Caco-2 (cell line): ENCODE measurements around the gene OXNAD1. TPM values are rescaled to one million over a fixed set of nuclear protein-coding genes. Genes with fewer than 3 reads are reported as not detected.

ENCODE experiments used
- BruUV-seq: library from RNA; stranded (reverse); fragments of 400-500 nt; replicated peaks from 2 replicates; lab custom pipeline; 2021; lab: Mats Ljungman, UMichigan
- CTCF ChIA-PET: fragments of 300-600 bp; sonication (Branson Sonifier 250); formaldehyde crosslinking; loops from one replicate; lab custom pipeline; 2022; ENCODE audit warnings: antibody characterized with exemption; lab: Charles Lee
- POLR2A ChIA-PET: fragments of 300-600 bp; sonication (Branson Sonifier 250); formaldehyde crosslinking; loops from one replicate; lab custom pipeline; 2022; ENCODE audit warnings: antibody characterized with exemption; lab: Charles Lee
- DNase-seq, 2 experiments: peaks; one replicate each; pipeline versions ENCODE4 v3.0.0 to v3.0.0-alpha.2; 2020 to 2022
- H3K27me3 ChIP-seq: replicated peaks from 2 replicates; pipeline ENCODE4 v1.6.0; 2011; ENCODE audit warnings: low read length; ENCODE audit not compliant: control insufficient read depth, insufficient read depth
- H3K36me3 ChIP-seq: 2 replicates; pipeline ENCODE4 v1.5.1; 2011; ENCODE audit warnings: low read length; ENCODE audit not compliant: control insufficient read depth, insufficient read depth
- H3K4me1 ChIP-seq: fragments of 250-450 bp; sonication (Bioruptor Pico); 2 replicates; pipeline ENCODE4 v1.5.1; 2020; ENCODE audit warnings: mild to moderate bottlenecking
- H3K4me3 ChIP-seq: 2 replicates; pipeline ENCODE4 v1.5.1; 2011; ENCODE audit warnings: low read depth, mild to moderate bottlenecking, control low read depth, low read length
- H3K9me3 ChIP-seq: fragments of 250-450 bp; sonication (Bioruptor Pico); 2 replicates; pipeline ENCODE4 v1.5.1; 2020; ENCODE audit warnings: mild to moderate bottlenecking, moderate library complexity
- H3K27ac Mint-ChIP-seq: one replicate; pipeline ENCODE4 v1.8.0; 2022; ENCODE audit warnings: mixed read lengths; ENCODE audit not compliant: unreplicated experiment
- H3K27me3 Mint-ChIP-seq: one replicate; pipeline ENCODE4 v1.8.0; 2022; ENCODE audit warnings: mixed read lengths; ENCODE audit not compliant: insufficient read depth, unreplicated experiment
- H3K36me3 Mint-ChIP-seq: one replicate; pipeline ENCODE4 v1.8.0; 2022; ENCODE audit warnings: mild to moderate bottlenecking, mixed read lengths; ENCODE audit not compliant: insufficient read depth, unreplicated experiment
- H3K4me1 Mint-ChIP-seq: one replicate; pipeline ENCODE4 v1.8.0; 2022; ENCODE audit warnings: low read depth, mixed read lengths; ENCODE audit not compliant: unreplicated experiment
- H3K4me3 Mint-ChIP-seq: one replicate; pipeline ENCODE4 v1.8.0; 2022; ENCODE audit warnings: mild to moderate bottlenecking, moderate library complexity, mixed read lengths; ENCODE audit not compliant: unreplicated experiment
- H3K9me3 Mint-ChIP-seq: one replicate; pipeline ENCODE4 v1.8.0; 2022; ENCODE audit warnings: mixed read lengths; ENCODE audit not compliant: unreplicated experiment
- intact Hi-C: fragments of 100-400 bp; cut with micrococcal nuclease; formaldehyde crosslinking; loops from one replicate; pipeline ENCODE4 v1.10.0; 2022; ENCODE audit not compliant: unreplicated experiment
- total RNA-seq: library from RNA; stranded (reverse); gene quantifications from 2 replicates; pipeline ENCODE4 v1.2.3, GENCODE V29; 2022
- TF ChIP-seq, protein P1 (sequence below), 2 experiments: fragments of 200-600 bp in 1 of 2; IDR thresholded peaks; 1 replicate in 1 of 2; 2 replicates in 1 of 2; pipeline versions ENCODE4 v1.5.1 to v1.8.0; 2011 to 2022; ENCODE audit warnings: antibody characterized with exemption in 1 of 2, control low read depth in 1 of 2, inconsistent platforms in 1 of 2, low read depth in 1 of 2, low read length in 1 of 2, mild to moderate bottlenecking in 1 of 2, moderate library complexity in 1 of 2; ENCODE audit not compliant: insufficient read depth in 1 of 2, severe bottlenecking in 1 of 2, unreplicated experiment in 1 of 2

OXNAD1 gene
- total RNA-seq, 1 experiment from 2014 or later = 20.0 TPM

GRCh38 chr3:16273867-16274266 lies 8.9 kb downstream of the OXNAD1 start:
- TF ChIP-seq, protein P1, sequence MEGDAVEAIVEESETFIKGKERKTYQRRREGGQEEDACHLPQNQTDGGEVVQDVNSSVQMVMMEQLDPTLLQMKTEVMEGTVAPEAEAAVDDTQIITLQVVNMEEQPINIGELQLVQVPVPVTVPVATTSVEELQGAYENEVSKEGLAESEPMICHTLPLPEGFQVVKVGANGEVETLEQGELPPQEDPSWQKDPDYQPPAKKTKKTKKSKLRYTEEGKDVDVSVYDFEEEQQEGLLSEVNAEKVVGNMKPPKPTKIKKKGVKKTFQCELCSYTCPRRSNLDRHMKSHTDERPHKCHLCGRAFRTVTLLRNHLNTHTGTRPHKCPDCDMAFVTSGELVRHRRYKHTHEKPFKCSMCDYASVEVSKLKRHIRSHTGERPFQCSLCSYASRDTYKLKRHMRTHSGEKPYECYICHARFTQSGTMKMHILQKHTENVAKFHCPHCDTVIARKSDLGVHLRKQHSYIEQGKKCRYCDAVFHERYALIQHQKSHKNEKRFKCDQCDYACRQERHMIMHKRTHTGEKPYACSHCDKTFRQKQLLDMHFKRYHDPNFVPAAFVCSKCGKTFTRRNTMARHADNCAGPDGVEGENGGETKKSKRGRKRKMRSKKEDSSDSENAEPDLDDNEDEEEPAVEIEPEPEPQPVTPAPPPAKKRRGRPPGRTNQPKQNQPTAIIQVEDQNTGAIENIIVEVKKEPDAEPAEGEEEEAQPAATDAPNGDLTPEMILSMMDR (IDR thresholded peaks at IDR 0.05; ENCODE audit: insufficient read depth in 1 of 2, low read depth in 1 of 2, low read length in 1 of 2, severe bottlenecking in 1 of 2, unreplicated experiment in 1 of 2) = no peak
- Mint-ChIP-seq H3K4me3 (no peak overlapping the region), H3K4me1 (no peaks in the 10 kb centered on the region), H3K27me3 (no peaks in the 10 kb centered on the region), H3K36me3 (peaks cover 29% of the 10 kb centered on the region), H3K27ac (no peak overlapping the region), H3K9me3 (no peaks in the 10 kb centered on the region)
- no peak overlapping the region for H3K4me3 ChIP-seq
- BruUV-seq = no TSS peak
- ChIA-PET CTCF (no interaction called here), POLR2A (no interaction called here)
- no peaks in the 10 kb centered on the region for H3K4me1 ChIP-seq
- no peaks in the 10 kb centered on the region for H3K27me3 ChIP-seq
- no peak for DNase-seq
- intact Hi-C loops = no loop called here
- no peaks in the 10 kb centered on the region for H3K36me3 ChIP-seq
- H3K9me3 ChIP-seq = no peaks in the 10 kb centered on the region

DNA sequence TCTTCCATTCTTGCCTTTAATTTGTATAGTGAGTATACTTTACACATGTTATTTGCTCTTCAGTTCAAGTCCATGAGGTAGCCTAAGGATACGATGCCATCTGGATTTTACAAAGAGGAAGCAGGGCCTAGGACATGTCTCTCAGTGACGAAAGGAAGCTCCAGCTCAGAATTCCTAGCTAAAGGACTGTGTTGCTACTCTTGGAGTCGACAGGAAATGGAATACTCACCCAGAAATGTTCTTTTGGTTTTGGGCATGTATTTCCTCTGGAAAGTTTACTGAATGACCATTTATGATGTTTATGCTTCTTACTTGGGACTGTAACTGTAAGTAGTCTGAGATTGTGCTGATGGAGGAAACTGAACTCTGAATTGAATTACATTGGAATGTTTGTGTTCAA lies 12.5 kb downstream of the OXNAD1 start:
- no peak overlapping the region for H3K27ac Mint-ChIP-seq
- H3K9me3 ChIP-seq = no peaks in the 10 kb centered on the region
- H3K4me3 Mint-ChIP-seq = no peak overlapping the region
- H3K4me1 ChIP-seq = no peaks in the 10 kb centered on the region
- H3K4me1 Mint-ChIP-seq = no peaks in the 10 kb centered on the region
- ChIA-PET POLR2A (no interaction called here), CTCF (no interaction called here)
- TF ChIP-seq, protein P1 (IDR thresholded peaks at IDR 0.05; ENCODE audit: insufficient read depth in 1 of 2, low read depth in 1 of 2, low read length in 1 of 2, severe bottlenecking in 1 of 2, unreplicated experiment in 1 of 2) = no peak
- H3K27me3 ChIP-seq = no peaks in the 10 kb centered on the region
- H3K4me3 ChIP-seq = no peak overlapping the region
- no peaks in the 10 kb centered on the region for H3K9me3 Mint-ChIP-seq
- no peak for DNase-seq
- H3K27me3 Mint-ChIP-seq = no peaks in the 10 kb centered on the region
- intact Hi-C loops = no loop called here
- BruUV-seq = no TSS peak
- H3K36me3 Mint-ChIP-seq = peaks cover 12% of the 10 kb centered on the region
- H3K36me3 ChIP-seq = no peaks in the 10 kb centered on the region

GRCh38 chr3:16279010-16279801 lies 14.2 kb downstream of the OXNAD1 start:
- peaks cover 15% of the 10 kb centered on the region for H3K36me3 Mint-ChIP-seq
- Histone ChIP-seq H3K27me3 (no peaks in the 10 kb centered on the region), H3K9me3 (no peaks in the 10 kb centered on the region), H3K4me3 (no peak overlapping the region), H3K4me1 (no peaks in the 10 kb centered on the region), H3K36me3 (no peaks in the 10 kb centered on the region)
- no peaks in the 10 kb centered on the region for H3K27me3 Mint-ChIP-seq
- TF ChIP-seq, protein P1 (IDR thresholded peaks at IDR 0.05; ENCODE audit: insufficient read depth in 1 of 2, low read depth in 1 of 2, low read length in 1 of 2, severe bottlenecking in 1 of 2, unreplicated experiment in 1 of 2) = no peak
- H3K4me1 Mint-ChIP-seq = no peaks in the 10 kb centered on the region
- H3K4me3 Mint-ChIP-seq = no peak overlapping the region
- ChIA-PET POLR2A (no interaction called here), CTCF (no interaction called here)
- no peak for DNase-seq
- H3K9me3 Mint-ChIP-seq = no peaks in the 10 kb centered on the region
- intact Hi-C loops = no loop called here
- no TSS peak for BruUV-seq
- no peak overlapping the region for H3K27ac Mint-ChIP-seq
